HFFc6 (cell line): ENCODE data around the gene NID2. TPM values are rescaled to one million over a fixed set of nuclear protein-coding genes. Genes with fewer than 3 reads are reported as not detected.
A peak's percentile ranks its signal among the peaks of the same experiment; 100 is the strongest.

ENCODE experiments used
- DNase-seq: peaks from one replicate; pipeline ENCODE4 v3.0.0-alpha.2; 2018
- H3K27ac Mint-ChIP-seq: 2 replicates; pipeline ENCODE4 v1.8.0; 2020; ENCODE audit warnings: mild to moderate bottlenecking, mixed read lengths
- H3K27me3 Mint-ChIP-seq: 2 replicates; pipeline ENCODE4 v1.8.0; 2021; ENCODE audit warnings: mild to moderate bottlenecking, moderate library complexity, mixed read lengths; ENCODE audit not compliant: insufficient read depth
- H3K36me3 Mint-ChIP-seq: 2 replicates; pipeline ENCODE4 v1.8.0; 2021; ENCODE audit warnings: low read depth, mixed read lengths
- H3K4me1 Mint-ChIP-seq: 2 replicates; pipeline ENCODE4 v1.8.0; 2020; ENCODE audit warnings: low read depth, mixed read lengths
- H3K4me3 Mint-ChIP-seq: 2 replicates; pipeline ENCODE4 v1.8.0; 2020; ENCODE audit warnings: mild to moderate bottlenecking, moderate library complexity, mixed read lengths
- H3K9me3 Mint-ChIP-seq: 2 replicates; pipeline ENCODE4 v1.8.0; 2020; ENCODE audit warnings: mild to moderate bottlenecking, mixed read lengths
- total RNA-seq, 6 experiments: library from RNA; stranded (reverse); fragmentation: NEBNext Ultra II Directional; extraction: Animal tissue kit (Norgen Biotek cat#: 25700); gene quantifications; 2 replicates in 1 of 6; 3 replicates in 5 of 6; pipeline ENCODE4 v1.2.3, GENCODE V29; 2021
- TF ChIP-seq, protein P1 (sequence below): fragments of 200-600 bp; sonication (generic); IDR thresholded peaks from 2 replicates; pipeline ENCODE4 v1.5.0; 2021; ENCODE audit warnings: antibody characterized with exemption, mild to moderate bottlenecking

The NID2 gene
- total RNA-seq, 6 experiments from 2014 or later, result 97.3 to 125 (median 113) TPM

DNA sequence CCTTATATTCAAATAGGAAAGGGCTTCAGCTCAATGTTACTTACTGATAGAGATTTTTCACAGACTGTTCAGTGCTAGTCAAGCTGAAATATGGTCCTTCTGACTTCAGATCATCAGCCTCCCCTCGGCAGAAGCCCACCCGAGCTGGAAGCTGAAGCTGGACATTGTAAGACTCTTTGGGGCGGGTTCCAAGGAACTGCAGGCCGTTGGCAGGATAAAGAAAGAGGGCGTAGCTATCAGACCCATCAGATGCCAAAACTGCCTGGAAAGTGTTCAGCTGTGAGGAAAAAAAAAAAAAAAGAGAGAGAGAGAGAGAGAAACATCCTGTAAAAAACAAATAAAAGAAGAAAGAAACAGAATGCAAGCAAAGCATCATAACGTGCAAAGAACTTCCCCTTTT is 8.8 kb downstream of the NID2 start:
- TF ChIP-seq, protein P1, sequence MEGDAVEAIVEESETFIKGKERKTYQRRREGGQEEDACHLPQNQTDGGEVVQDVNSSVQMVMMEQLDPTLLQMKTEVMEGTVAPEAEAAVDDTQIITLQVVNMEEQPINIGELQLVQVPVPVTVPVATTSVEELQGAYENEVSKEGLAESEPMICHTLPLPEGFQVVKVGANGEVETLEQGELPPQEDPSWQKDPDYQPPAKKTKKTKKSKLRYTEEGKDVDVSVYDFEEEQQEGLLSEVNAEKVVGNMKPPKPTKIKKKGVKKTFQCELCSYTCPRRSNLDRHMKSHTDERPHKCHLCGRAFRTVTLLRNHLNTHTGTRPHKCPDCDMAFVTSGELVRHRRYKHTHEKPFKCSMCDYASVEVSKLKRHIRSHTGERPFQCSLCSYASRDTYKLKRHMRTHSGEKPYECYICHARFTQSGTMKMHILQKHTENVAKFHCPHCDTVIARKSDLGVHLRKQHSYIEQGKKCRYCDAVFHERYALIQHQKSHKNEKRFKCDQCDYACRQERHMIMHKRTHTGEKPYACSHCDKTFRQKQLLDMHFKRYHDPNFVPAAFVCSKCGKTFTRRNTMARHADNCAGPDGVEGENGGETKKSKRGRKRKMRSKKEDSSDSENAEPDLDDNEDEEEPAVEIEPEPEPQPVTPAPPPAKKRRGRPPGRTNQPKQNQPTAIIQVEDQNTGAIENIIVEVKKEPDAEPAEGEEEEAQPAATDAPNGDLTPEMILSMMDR, result no peak
- Mint-ChIP-seq H3K27me3 (no peaks in the 10 kb centered on the region), H3K4me3 (no peak overlapping the region), H3K4me1 (peaks cover 70% of the 10 kb centered on the region), H3K27ac (no peak overlapping the region), H3K9me3 (no peaks in the 10 kb centered on the region), H3K36me3 (peaks cover 41% of the 10 kb centered on the region)
- no peak for DNase-seq

DNA sequence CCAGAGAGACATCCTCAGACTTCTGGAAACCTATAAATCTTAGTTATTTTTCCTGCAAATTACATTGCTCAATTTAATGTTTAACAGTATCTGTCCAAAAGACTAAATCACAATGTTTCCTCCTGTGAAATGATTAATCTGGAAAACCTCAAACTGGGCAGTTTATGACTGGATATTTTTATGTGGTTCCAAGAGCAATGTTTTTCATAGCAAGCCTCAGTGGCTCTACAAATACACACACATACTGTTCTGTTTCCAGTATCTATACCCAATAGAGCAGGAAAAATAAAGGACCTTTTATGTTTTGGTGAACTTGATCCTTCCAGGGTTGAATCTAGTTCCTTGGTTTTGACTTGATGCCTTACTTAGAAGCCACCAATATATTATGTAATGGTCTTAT is 9.2 kb downstream of the NID2 start:
- Mint-ChIP-seq H3K27ac (no peak overlapping the region), H3K9me3 (no peaks in the 10 kb centered on the region), H3K27me3 (no peaks in the 10 kb centered on the region), H3K4me3 (no peak overlapping the region), H3K4me1 (peaks cover 70% of the 10 kb centered on the region), H3K36me3 (peaks cover 37% of the 10 kb centered on the region)
- no peak for DNase-seq
- TF ChIP-seq, protein P1, result no peak

DNA sequence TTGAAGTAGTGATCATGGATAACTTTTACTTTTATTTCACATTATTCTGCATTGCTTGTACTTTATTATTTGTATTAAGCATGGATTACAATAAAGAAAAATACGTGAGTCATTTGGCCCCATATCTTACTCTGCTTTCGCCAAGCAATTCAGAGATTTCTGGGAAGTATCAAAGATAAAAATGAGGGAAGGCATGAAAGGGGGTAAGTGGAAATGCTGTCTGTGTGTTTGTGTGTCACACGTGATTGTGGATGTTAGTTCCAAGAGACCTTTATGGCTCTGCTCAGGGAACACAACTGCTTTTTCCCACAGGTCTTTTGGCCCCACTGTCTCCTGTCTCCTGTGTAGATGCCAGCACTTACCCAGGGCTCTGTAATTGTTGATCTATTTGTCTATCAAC is 10.5 kb downstream of the NID2 start:
- no peak overlapping the region for H3K4me3 Mint-ChIP-seq
- TF ChIP-seq, protein P1, result no peak
- peaks cover 35% of the 10 kb centered on the region for H3K36me3 Mint-ChIP-seq
- H3K4me1 Mint-ChIP-seq, result peaks cover 71% of the 10 kb centered on the region
- H3K9me3 Mint-ChIP-seq, result no peaks in the 10 kb centered on the region
- DNase-seq, result no peak
- no peak overlapping the region for H3K27ac Mint-ChIP-seq
- no peaks in the 10 kb centered on the region for H3K27me3 Mint-ChIP-seq

DNA sequence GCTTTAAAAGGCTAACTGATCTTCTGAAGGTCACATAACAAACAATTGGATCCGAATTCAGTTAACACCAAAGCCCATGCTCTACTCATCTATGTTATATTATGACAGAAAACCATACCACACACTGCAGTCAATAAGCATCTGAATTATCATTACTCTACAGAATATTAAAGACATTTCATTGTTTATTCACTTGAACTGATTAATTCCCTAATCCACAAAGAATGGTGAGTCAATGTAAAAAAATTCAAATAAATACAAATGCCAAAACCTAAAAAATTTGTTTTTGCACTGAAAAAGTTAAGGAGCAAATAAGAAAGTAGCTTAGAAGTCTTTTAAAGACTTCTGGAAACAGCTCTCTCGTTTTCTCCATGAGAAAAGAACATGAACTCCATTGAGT is 13.7 kb downstream of the NID2 start:
- peak overlapping the region; percentile 33 for H3K4me3 Mint-ChIP-seq
- H3K4me1 Mint-ChIP-seq, result peaks cover 71% of the 10 kb centered on the region
- TF ChIP-seq, protein P1, result no peak
- H3K36me3 Mint-ChIP-seq, result peaks cover 43% of the 10 kb centered on the region
- H3K9me3 Mint-ChIP-seq, result no peaks in the 10 kb centered on the region
- H3K27me3 Mint-ChIP-seq, result no peaks in the 10 kb centered on the region
- peak overlapping the region; percentile 44 for H3K27ac Mint-ChIP-seq
- no peak for DNase-seq

DNA sequence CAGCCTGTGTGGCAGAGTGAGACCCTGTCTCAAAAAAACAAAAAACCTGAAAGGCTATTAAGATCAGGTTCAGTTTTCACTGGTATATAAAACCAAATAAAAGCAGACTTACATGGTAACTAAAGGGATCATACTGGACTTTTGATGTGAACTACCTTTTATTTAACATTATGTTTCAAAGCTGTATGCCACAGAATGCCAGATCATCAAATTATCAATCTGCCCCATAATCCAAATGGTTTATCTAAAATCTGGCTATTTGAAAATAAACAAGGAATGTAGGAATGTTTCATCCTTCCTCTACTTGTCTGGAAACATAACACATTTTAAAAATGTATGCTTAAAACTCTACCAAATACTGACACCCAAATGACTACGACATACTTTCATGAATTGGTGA is 14.2 kb downstream of the NID2 start:
- no peaks in the 10 kb centered on the region for H3K9me3 Mint-ChIP-seq
- peak overlapping the region; percentile 33 for H3K4me3 Mint-ChIP-seq
- DNase-seq, result no peak
- H3K36me3 Mint-ChIP-seq, result peaks cover 43% of the 10 kb centered on the region
- TF ChIP-seq, protein P1, result no peak
- peak overlapping the region; percentile 6 for H3K27ac Mint-ChIP-seq
- peaks cover 71% of the 10 kb centered on the region for H3K4me1 Mint-ChIP-seq
- no peaks in the 10 kb centered on the region for H3K27me3 Mint-ChIP-seq

DNA sequence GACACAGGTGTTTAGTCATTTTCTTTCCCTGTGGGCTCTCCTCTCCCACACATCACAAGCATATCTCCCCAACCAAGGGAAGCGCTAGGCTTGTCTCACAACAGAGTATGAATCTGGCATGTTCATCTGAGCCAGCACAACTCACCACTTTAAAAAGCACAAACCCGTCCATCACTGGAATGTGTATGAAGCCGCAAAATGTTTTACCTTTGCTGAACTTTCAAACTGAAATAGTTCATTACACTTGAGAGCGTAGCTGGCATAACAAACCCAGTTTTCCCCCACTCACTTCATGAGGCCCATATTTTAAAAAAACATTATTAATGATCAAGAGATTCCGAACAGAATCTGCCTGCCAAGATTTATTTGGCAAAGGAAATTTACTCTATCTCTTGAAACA is 15.8 kb downstream of the NID2 start:
- Mint-ChIP-seq H3K36me3 (peaks cover 36% of the 10 kb centered on the region), H3K9me3 (no peaks in the 10 kb centered on the region), H3K4me3 (peak overlapping the region; percentile 75), H3K27me3 (no peaks in the 10 kb centered on the region), H3K27ac (peak overlapping the region; percentile 91), H3K4me1 (peaks cover 81% of the 10 kb centered on the region)
- TF ChIP-seq, protein P1, result no peak
- no peak for DNase-seq
